Effector memory CD8-positive, alpha-beta T cell (primary cell): ENCODE data around the gene ATP11A.

ENCODE experiments used
- ATAC-seq: fragments of 150-1000 bp; cut with Tn5 transposase; replicated peaks from 2 replicates; pipeline ENCODE4 v1.10.0; 2021; ENCODE audit warnings: mild to moderate bottlenecking, moderate library complexity
- DNase-seq, 3 experiments: peaks; one replicate each; pipeline ENCODE4 v3.0.0; 2021
- H3K27ac Mint-ChIP-seq, 2 donors: one replicate each; pipeline ENCODE4 v1.8.0; 2022; ENCODE audit warnings: mild to moderate bottlenecking in 2 of 2, mixed read lengths in 2 of 2, moderate library complexity in 2 of 2
- H3K27me3 Mint-ChIP-seq, 2 donors: one replicate each; pipeline ENCODE4 v1.8.0; 2022; ENCODE audit warnings: mixed read lengths in 2 of 2
- H3K36me3 Mint-ChIP-seq: one replicate; pipeline ENCODE4 v1.8.0; 2022; ENCODE audit warnings: mild to moderate bottlenecking, moderate library complexity, mixed read lengths; ENCODE audit not compliant: insufficient read depth
- H3K4me1 Mint-ChIP-seq, 2 donors: one replicate each; pipeline ENCODE4 v1.8.0; 2022; ENCODE audit warnings: low read depth in 2 of 2, mixed read lengths in 2 of 2
- H3K4me3 Mint-ChIP-seq, 2 donors: one replicate each; pipeline ENCODE4 v1.8.0; 2022; ENCODE audit warnings: mild to moderate bottlenecking in 2 of 2, mixed read lengths in 2 of 2, moderate library complexity in 2 of 2
- H3K9me3 Mint-ChIP-seq, 2 donors: one replicate each; pipeline ENCODE4 v1.8.0; 2022; ENCODE audit warnings: mixed read lengths in 2 of 2

The ATP11A gene

DNA sequence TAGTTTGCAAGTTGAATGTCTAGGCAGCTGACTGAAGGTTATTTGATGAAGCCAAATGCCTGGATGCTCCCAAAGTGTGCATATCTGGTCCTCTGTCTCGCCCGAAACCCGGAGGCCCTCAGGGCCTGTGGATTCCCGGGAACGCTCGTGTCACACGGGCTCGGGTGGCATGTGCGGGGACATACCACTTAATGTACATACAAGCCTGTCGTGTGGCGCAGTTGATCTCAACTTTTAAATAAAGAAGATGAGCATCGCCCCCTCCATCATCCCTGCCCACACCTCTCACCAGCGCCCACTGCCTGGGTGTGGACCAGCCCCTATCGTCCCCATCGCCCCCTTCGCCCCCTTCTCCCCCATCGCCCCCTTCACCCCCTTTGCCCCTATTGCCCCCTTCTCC lies 33.9 kb downstream of the ATP11A start:
- Mint-ChIP-seq H3K36me3 (peaks cover 21% of the 10 kb centered on the region), H3K27me3 (no peaks in the 10 kb centered on the region), H3K9me3 (no peaks in the 10 kb centered on the region), H3K27ac (peak overlapping the region in 1 of 2 donors; percentile 44), H3K4me1 (peaks cover 21 to 28% of the 10 kb centered on the region in 2 donors), H3K4me3 (no peak overlapping the region)
- DNase-seq, result no peak
- ATAC-seq, result no peak

DNA sequence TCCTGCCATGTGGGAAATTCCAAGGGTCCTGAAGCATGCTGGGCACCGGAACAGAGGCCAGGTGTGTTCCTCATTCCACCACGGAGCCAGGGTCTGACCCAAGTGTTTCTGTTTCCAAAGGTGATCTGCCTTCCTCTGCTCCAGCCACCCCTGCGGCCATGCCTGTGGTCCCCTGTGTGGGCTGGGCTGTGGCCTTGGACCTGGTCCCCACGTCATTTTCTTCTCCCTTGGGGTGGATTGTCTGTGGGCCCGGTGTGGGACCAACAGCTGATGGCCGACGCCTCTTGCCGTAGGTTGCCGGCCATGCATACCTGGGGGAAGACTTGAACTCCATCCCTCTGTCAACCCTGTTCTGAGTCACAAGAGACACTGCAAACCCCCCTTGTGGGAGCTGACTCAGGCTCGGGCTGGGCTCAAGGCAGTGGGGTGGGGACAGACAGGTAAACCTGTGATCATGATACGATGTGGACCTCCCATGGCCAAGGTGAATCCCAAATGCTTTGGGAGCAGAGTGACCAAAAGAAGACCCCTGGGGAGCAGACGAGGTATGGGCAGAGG lies 35.0 kb downstream of the ATP11A start:
- ATAC-seq (no peak), DNase-seq (no peak)
- Mint-ChIP-seq H3K4me3 (peak overlapping the region in 1 of 2 donors; percentile 13), H3K4me1 (peaks cover 21 to 33% of the 10 kb centered on the region in 2 donors), H3K9me3 (no peaks in the 10 kb centered on the region), H3K36me3 (peaks cover 23% of the 10 kb centered on the region), H3K27me3 (no peaks in the 10 kb centered on the region), H3K27ac (peak overlapping the region in 1 of 2 donors; percentile 73)

- Mint-ChIP-seq H3K36me3 (peaks cover 21% of the 10 kb centered on the region), H3K4me3 (peak overlapping the region; percentile 13 to 51), H3K27me3 (no peaks in the 10 kb centered on the region), H3K4me1 (peaks cover 21 to 32% of the 10 kb centered on the region in 2 donors), H3K9me3 (no peaks in the 10 kb centered on the region), H3K27ac (peak overlapping the region; percentile 67 to 73)
- ATAC-seq, result peak; percentile 53
- no peak for DNase-seq
These were observed 35.6 kb downstream of the ATP11A start for GRCh38 chr13:112725346-112726015.

GRCh38 chr13:112726016-112726767 lies 36.4 kb downstream of the ATP11A start:
- no peak for ATAC-seq
- no peak for DNase-seq
- Mint-ChIP-seq H3K4me3 (peak overlapping the region; percentile 13 to 51), H3K27ac (peak overlapping the region; percentile 67 to 73), H3K4me1 (peaks cover 18 to 31% of the 10 kb centered on the region in 2 donors), H3K9me3 (no peaks in the 10 kb centered on the region), H3K27me3 (no peaks in the 10 kb centered on the region), H3K36me3 (peaks cover 18% of the 10 kb centered on the region)

GRCh38 chr13:112727581-112727980 lies 37.7 kb downstream of the ATP11A start:
- Mint-ChIP-seq H3K27ac (peak overlapping the region in 1 of 2 donors; percentile 13), H3K9me3 (no peaks in the 10 kb centered on the region), H3K4me1 (peaks cover 11 to 30% of the 10 kb centered on the region in 2 donors), H3K27me3 (no peaks in the 10 kb centered on the region), H3K4me3 (no peak overlapping the region), H3K36me3 (peaks cover 17% of the 10 kb centered on the region)
- ATAC-seq, result no peak
- DNase-seq, result no peak

- Mint-ChIP-seq H3K4me3 (no peak overlapping the region), H3K27ac (no peak overlapping the region), H3K4me1 (peaks cover 10 to 27% of the 10 kb centered on the region in 2 donors), H3K36me3 (peaks cover 12% of the 10 kb centered on the region), H3K27me3 (no peaks in the 10 kb centered on the region), H3K9me3 (no peaks in the 10 kb centered on the region)
- ATAC-seq (no peak), DNase-seq (no peak)
These were observed 38.7 kb downstream of the ATP11A start for GRCh38 chr13:112728375-112729126.

GRCh38 chr13:112729408-112729807 lies 39.6 kb downstream of the ATP11A start:
- ATAC-seq (no peak), DNase-seq (no peak)
- H3K27me3 Mint-ChIP-seq, result no peaks in the 10 kb centered on the region
- H3K4me3 Mint-ChIP-seq, result no peak overlapping the region
- peaks cover 8% of the 10 kb centered on the region for H3K36me3 Mint-ChIP-seq
- H3K9me3 Mint-ChIP-seq, result no peaks in the 10 kb centered on the region
- H3K4me1 Mint-ChIP-seq, result peaks cover 10 to 24% of the 10 kb centered on the region in 2 donors
- no peak overlapping the region for H3K27ac Mint-ChIP-seq

GRCh38 chr13:112730157-112730671 lies 40.4 kb downstream of the ATP11A start:
- Mint-ChIP-seq H3K27me3 (no peaks in the 10 kb centered on the region), H3K4me3 (no peak overlapping the region), H3K9me3 (no peaks in the 10 kb centered on the region), H3K36me3 (peaks cover 6% of the 10 kb centered on the region), H3K4me1 (peaks cover 10 to 21% of the 10 kb centered on the region in 2 donors), H3K27ac (no peak overlapping the region)
- no peak for ATAC-seq
- no peak for DNase-seq

- DNase-seq, result no peak
- peaks cover 0 to 14% of the 10 kb centered on the region in 2 donors for H3K4me1 Mint-ChIP-seq
- no peak for ATAC-seq
- H3K9me3 Mint-ChIP-seq, result no peaks in the 10 kb centered on the region
- H3K4me3 Mint-ChIP-seq, result no peak overlapping the region
- H3K27me3 Mint-ChIP-seq, result no peaks in the 10 kb centered on the region
- peak overlapping the region in 1 of 2 donors; percentile 24 for H3K27ac Mint-ChIP-seq
- peaks cover 3% of the 10 kb centered on the region for H3K36me3 Mint-ChIP-seq
These were observed 42.1 kb downstream of the ATP11A start for GRCh38 chr13:112731667-112732616.

DNA sequence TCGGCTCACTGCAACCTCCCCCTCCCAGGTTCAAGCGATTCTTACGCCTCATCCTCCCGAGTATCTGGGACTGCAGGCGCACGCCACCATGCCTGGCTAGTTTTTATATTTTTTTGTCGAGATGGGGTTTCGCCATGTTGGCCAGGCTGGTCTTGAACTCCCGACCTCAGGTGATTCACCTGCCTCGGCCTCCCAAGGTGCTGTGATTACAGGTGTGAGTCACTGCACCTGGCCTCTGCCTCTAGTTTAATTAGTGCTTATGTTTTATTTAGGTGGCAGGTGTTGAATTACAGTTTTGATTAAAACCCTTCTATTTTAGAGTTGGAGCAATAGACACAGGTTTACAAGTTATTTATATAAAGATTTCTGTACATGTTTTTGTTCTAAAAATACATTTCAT lies 42.8 kb downstream of the ATP11A start:
- H3K27me3 Mint-ChIP-seq, result no peaks in the 10 kb centered on the region
- H3K27ac Mint-ChIP-seq, result peak overlapping the region in 1 of 2 donors; percentile 24
- no peaks in the 10 kb centered on the region for H3K9me3 Mint-ChIP-seq
- H3K36me3 Mint-ChIP-seq, result peaks cover 3% of the 10 kb centered on the region
- H3K4me1 Mint-ChIP-seq, result peaks cover 0 to 18% of the 10 kb centered on the region in 2 donors
- H3K4me3 Mint-ChIP-seq, result no peak overlapping the region
- ATAC-seq (no peak), DNase-seq (no peak)

DNA sequence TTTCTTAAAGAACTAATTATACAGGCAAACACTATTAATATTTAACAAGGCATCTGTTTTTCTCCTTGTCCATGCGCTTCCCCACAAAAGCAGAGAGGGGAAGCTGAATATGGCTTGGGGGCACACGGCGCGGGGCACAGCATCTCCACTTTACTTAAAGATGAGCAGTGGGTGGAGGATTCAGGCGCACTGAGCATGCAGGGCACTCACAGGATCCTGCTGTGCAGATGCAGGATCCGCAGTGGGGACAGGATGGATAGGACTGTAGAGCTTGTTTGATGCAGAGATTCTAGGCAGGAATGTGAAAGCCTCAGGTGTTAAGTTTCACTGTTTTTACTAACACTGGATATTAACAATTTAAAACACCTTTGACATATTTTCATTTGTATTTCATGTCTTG lies 43.3 kb downstream of the ATP11A start:
- DNase-seq, result no peak
- no peak for ATAC-seq
- H3K4me1 Mint-ChIP-seq, result peaks cover 0 to 18% of the 10 kb centered on the region in 2 donors
- no peaks in the 10 kb centered on the region for H3K9me3 Mint-ChIP-seq
- no peaks in the 10 kb centered on the region for H3K27me3 Mint-ChIP-seq
- H3K27ac Mint-ChIP-seq, result no peak overlapping the region
- no peak overlapping the region for H3K4me3 Mint-ChIP-seq
- H3K36me3 Mint-ChIP-seq, result peaks cover 3% of the 10 kb centered on the region

DNA sequence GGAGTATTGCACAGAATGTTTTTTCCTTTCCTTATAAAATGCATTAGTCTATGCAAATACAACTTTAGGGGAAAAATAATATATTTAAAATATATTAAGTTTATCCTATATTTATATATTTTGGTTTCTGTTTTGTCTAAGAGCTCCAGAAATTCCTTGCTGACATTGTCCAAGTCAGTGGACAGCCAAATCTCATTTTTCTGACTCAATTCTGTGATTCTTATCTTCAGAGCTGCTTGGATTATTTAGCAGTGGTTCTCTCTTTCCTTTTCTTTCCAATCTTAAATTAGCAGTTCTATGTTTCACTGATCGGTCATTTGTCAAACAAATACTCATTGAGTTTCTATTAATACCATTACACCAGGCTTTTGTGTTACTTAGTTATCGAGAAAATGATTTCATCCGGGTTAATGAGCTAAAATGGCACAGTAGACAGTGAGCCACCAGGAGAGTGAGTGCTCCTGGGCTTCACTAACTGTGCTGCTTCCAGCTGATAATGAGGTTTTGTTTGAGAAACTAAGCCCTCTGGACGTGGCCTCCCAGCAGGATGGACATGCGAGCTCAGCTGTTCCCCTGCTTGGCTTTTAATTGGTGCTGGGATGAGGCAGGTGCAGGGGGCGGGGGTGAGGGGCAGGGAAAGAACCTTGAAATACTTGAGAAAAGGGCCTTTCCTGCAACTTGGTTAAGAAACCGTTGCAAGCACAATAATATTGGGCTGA lies 44.0 kb downstream of the ATP11A start:
- DNase-seq (no peak), ATAC-seq (no peak)
- peaks cover 1% of the 10 kb centered on the region for H3K36me3 Mint-ChIP-seq
- H3K4me3 Mint-ChIP-seq, result no peak overlapping the region
- no peaks in the 10 kb centered on the region for H3K27me3 Mint-ChIP-seq
- H3K9me3 Mint-ChIP-seq, result no peaks in the 10 kb centered on the region
- H3K4me1 Mint-ChIP-seq, result peaks cover 0 to 18% of the 10 kb centered on the region in 2 donors
- H3K27ac Mint-ChIP-seq, result no peak overlapping the region
